ENCODE measurements around the gene EXD2.

The EXD2 gene

GRCh38 chr14:69247676-69248440 is 56.6 kb downstream of the EXD2 start:
- DNase-seq (ENCODE audit: low spot score) = peak; percentile 36

GRCh38 chr14:69249603-69250002 is 58.3 kb downstream of the EXD2 start:
- no peak for DNase-seq (ENCODE audit: low spot score)

GRCh38 chr14:69252851-69253250 is 61.6 kb downstream of the EXD2 start:
- no peak for DNase-seq (ENCODE audit: low spot score)

GRCh38 chr14:69259168-69259526 is 67.8 kb downstream of the EXD2 start:
- DNase-seq (ENCODE audit: low spot score) = no peak

- DNase-seq (ENCODE audit: low spot score) = peak; percentile 59
Measured at GRCh38 chr14:69259527-69260189, 68.4 kb downstream of the EXD2 start, which contains the start of gene GALNT16. GALNT16 (plus strand) TSS chr14:69260158; CDS start chr14:69260291, 133 bp downstream.

GRCh38 chr14:69260190-69260860 is 69.0 kb downstream of the EXD2 start:
- peak; percentile 45 for DNase-seq (ENCODE audit: low spot score)

GRCh38 chr14:69260861-69261564 is 69.7 kb downstream of the EXD2 start:
- DNase-seq (ENCODE audit: low spot score) = peak; percentile 45

GRCh38 chr14:69261761-69262331 is 70.5 kb downstream of the EXD2 start:
- peak; percentile 16 for DNase-seq (ENCODE audit: low spot score)

- DNase-seq (ENCODE audit: low spot score) = no peak
Measured at GRCh38 chr14:69262516-69262915, 71.2 kb downstream of the EXD2 start.

- peak; percentile 97 for DNase-seq (ENCODE audit: low spot score)
Measured at GRCh38 chr14:69263364-69263763, 72.1 kb downstream of the EXD2 start.

- no peak for DNase-seq (ENCODE audit: low spot score)
Measured at GRCh38 chr14:69263771-69264170, 72.5 kb downstream of the EXD2 start.

- DNase-seq (ENCODE audit: low spot score) = no peak
Measured at GRCh38 chr14:69266572-69267345, 75.5 kb downstream of the EXD2 start.

- DNase-seq (ENCODE audit: low spot score) = no peak
Measured at GRCh38 chr14:69267492-69267891, 76.2 kb downstream of the EXD2 start.

- DNase-seq (ENCODE audit: low spot score) = peak; percentile 73
Measured at GRCh38 chr14:69268223-69268622, 76.9 kb downstream of the EXD2 start.

GRCh38 chr14:69268763-69269162 is 77.5 kb downstream of the EXD2 start:
- peak; percentile 63 for DNase-seq (ENCODE audit: low spot score)

- DNase-seq (ENCODE audit: low spot score) = no peak
Measured at GRCh38 chr14:69269381-69269780, 78.1 kb downstream of the EXD2 start.

GRCh38 chr14:69270097-69270496 is 78.8 kb downstream of the EXD2 start:
- DNase-seq (ENCODE audit: low spot score) = no peak

GRCh38 chr14:69270795-69271708 is 79.8 kb downstream of the EXD2 start:
- no peak for DNase-seq (ENCODE audit: low spot score)

GRCh38 chr14:69274321-69274720 is 83.0 kb downstream of the EXD2 start:
- no peak for DNase-seq (ENCODE audit: low spot score)

- DNase-seq (ENCODE audit: low spot score) = no peak
Measured at GRCh38 chr14:69275331-69275730, 84.0 kb downstream of the EXD2 start.

All from hepatic stellate cell (primary cell).